ENCODE data around the gene MYZAP. TPM values are rescaled to one million over a fixed set of nuclear protein-coding genes. Genes with fewer than 3 reads are reported as not detected.

MYZAP gene
- total and polyA plus RNA-seq, 3 experiments from 2014 or later: not detected

GRCh38 chr15:57625703-57626448, 34.2 kb downstream of the MYZAP start:
- Histone ChIP-seq H3K4me1 (ENCODE audit: insufficient read depth, low read length) (no peaks in the 10 kb centered on the region), H3K27me3 (ENCODE audit: insufficient read depth, low read length, poor library complexity, severe bottlenecking) (no peaks in the 10 kb centered on the region), H3K36me3 (ENCODE audit: insufficient read depth, low read length) (no peaks in the 10 kb centered on the region), H3K9me3 (ENCODE audit: low read length) (no peaks in the 10 kb centered on the region), H3K4me3 (ENCODE audit: low read length) (no peak overlapping the region), H3K27ac (ENCODE audit: low read depth, low read length) (no peak overlapping the region)
- no peaks in the 10 kb centered on the region for H3K36me3 Mint-ChIP-seq
- no peak overlapping the region for H3K4me3 Mint-ChIP-seq
- CTCF ChIA-PET: no interaction called here
- no peak for DNase-seq
- peaks cover 8 to 22% of the 10 kb centered on the region in 2 donors for H3K27me3 Mint-ChIP-seq
- no peak overlapping the region for H3K27ac Mint-ChIP-seq
- POLR2A ChIA-PET: no interaction called here
- H3K4me1 Mint-ChIP-seq: no peaks in the 10 kb centered on the region
- no peaks in the 10 kb centered on the region for H3K9me3 Mint-ChIP-seq

GRCh38 chr15:57626713-57627440, 35.2 kb downstream of the MYZAP start:
- no peaks in the 10 kb centered on the region for H3K4me1 ChIP-seq (ENCODE audit: insufficient read depth, low read length)
- H3K27me3 Mint-ChIP-seq: peaks cover 6 to 22% of the 10 kb centered on the region in 2 donors
- CTCF ChIA-PET: no interaction called here

GRCh38 chr15:57631386-57632110, 39.8 kb downstream of the MYZAP start:
- ChIA-PET CTCF (no interaction called here), POLR2A (no interaction called here)
- Histone ChIP-seq H3K27ac (ENCODE audit: low read depth, low read length) (no peak overlapping the region), H3K36me3 (ENCODE audit: insufficient read depth, low read length) (no peaks in the 10 kb centered on the region), H3K27me3 (ENCODE audit: insufficient read depth, low read length, poor library complexity, severe bottlenecking) (no peaks in the 10 kb centered on the region), H3K4me1 (ENCODE audit: insufficient read depth, low read length) (no peaks in the 10 kb centered on the region), H3K9me3 (ENCODE audit: low read length) (no peaks in the 10 kb centered on the region), H3K4me3 (ENCODE audit: low read length) (no peak overlapping the region)
- DNase-seq: no peak
- Mint-ChIP-seq H3K4me3 (no peak overlapping the region), H3K27me3 (peaks cover 0 to 3% of the 10 kb centered on the region in 2 donors), H3K4me1 (no peaks in the 10 kb centered on the region), H3K27ac (no peak overlapping the region), H3K36me3 (no peaks in the 10 kb centered on the region), H3K9me3 (no peaks in the 10 kb centered on the region)

More at GRCh38 chr15:57626713-57627440, 35.2 kb downstream of the MYZAP start:
- Histone ChIP-seq H3K4me3 (ENCODE audit: low read length) (no peak overlapping the region), H3K9me3 (ENCODE audit: low read length) (no peaks in the 10 kb centered on the region), H3K36me3 (ENCODE audit: insufficient read depth, low read length) (no peaks in the 10 kb centered on the region), H3K27me3 (ENCODE audit: insufficient read depth, low read length, poor library complexity, severe bottlenecking) (no peaks in the 10 kb centered on the region), H3K27ac (ENCODE audit: low read depth, low read length) (no peak overlapping the region)
- H3K4me1 Mint-ChIP-seq: no peaks in the 10 kb centered on the region
- H3K27ac Mint-ChIP-seq: no peak overlapping the region
- no peaks in the 10 kb centered on the region for H3K36me3 Mint-ChIP-seq
- H3K4me3 Mint-ChIP-seq: no peak overlapping the region
- POLR2A ChIA-PET: no interaction called here
- DNase-seq: no peak
- H3K9me3 Mint-ChIP-seq: no peaks in the 10 kb centered on the region

GRCh38 chr15:57634290-57634689, 42.6 kb downstream of the MYZAP start:
- POLR2A ChIA-PET: no interaction called here
- Mint-ChIP-seq H3K36me3 (no peaks in the 10 kb centered on the region), H3K4me3 (no peak overlapping the region), H3K27ac (no peak overlapping the region), H3K9me3 (no peaks in the 10 kb centered on the region), H3K4me1 (no peaks in the 10 kb centered on the region), H3K27me3 (peaks cover 0 to 4% of the 10 kb centered on the region in 2 donors)
- H3K9me3 ChIP-seq (ENCODE audit: low read length): no peaks in the 10 kb centered on the region
- CTCF ChIA-PET: no interaction called here
- no peaks in the 10 kb centered on the region for H3K36me3 ChIP-seq (ENCODE audit: insufficient read depth, low read length)
- no peak overlapping the region for H3K27ac ChIP-seq (ENCODE audit: low read depth, low read length)
- no peak for DNase-seq
- no peak overlapping the region for H3K4me3 ChIP-seq (ENCODE audit: low read length)
- H3K4me1 ChIP-seq (ENCODE audit: insufficient read depth, low read length): no peaks in the 10 kb centered on the region
- H3K27me3 ChIP-seq (ENCODE audit: insufficient read depth, low read length, poor library complexity, severe bottlenecking): no peaks in the 10 kb centered on the region

GRCh38 chr15:57635300-57635909, 43.7 kb downstream of the MYZAP start:
- H3K9me3 ChIP-seq (ENCODE audit: low read length): no peaks in the 10 kb centered on the region
- H3K4me3 Mint-ChIP-seq: no peak overlapping the region

GRCh38 chr15:57637846-57638245, 46.1 kb downstream of the MYZAP start:
- Histone ChIP-seq H3K27me3 (ENCODE audit: insufficient read depth, low read length, poor library complexity, severe bottlenecking) (no peaks in the 10 kb centered on the region), H3K4me1 (ENCODE audit: insufficient read depth, low read length) (no peaks in the 10 kb centered on the region), H3K4me3 (ENCODE audit: low read length) (no peak overlapping the region), H3K9me3 (ENCODE audit: low read length) (no peaks in the 10 kb centered on the region), H3K27ac (ENCODE audit: low read depth, low read length) (no peak overlapping the region), H3K36me3 (ENCODE audit: insufficient read depth, low read length) (no peaks in the 10 kb centered on the region)
- no peak overlapping the region for H3K27ac Mint-ChIP-seq
- H3K4me3 Mint-ChIP-seq: no peak overlapping the region
- peaks cover 0 to 1% (median 0%) of the 10 kb centered on the region in 3 donors for H3K36me3 Mint-ChIP-seq
- H3K27me3 Mint-ChIP-seq: peaks cover 5 to 7% of the 10 kb centered on the region in 2 donors
- H3K9me3 Mint-ChIP-seq: no peaks in the 10 kb centered on the region
- no peak for DNase-seq
- no peaks in the 10 kb centered on the region for H3K4me1 Mint-ChIP-seq
- CTCF ChIA-PET: no interaction called here
- POLR2A ChIA-PET: no interaction called here

More at GRCh38 chr15:57635300-57635909, 43.7 kb downstream of the MYZAP start:
- DNase-seq: no peak
- Histone ChIP-seq H3K4me1 (ENCODE audit: insufficient read depth, low read length) (no peaks in the 10 kb centered on the region), H3K27ac (ENCODE audit: low read depth, low read length) (no peak overlapping the region), H3K36me3 (ENCODE audit: insufficient read depth, low read length) (no peaks in the 10 kb centered on the region), H3K4me3 (ENCODE audit: low read length) (no peak overlapping the region), H3K27me3 (ENCODE audit: insufficient read depth, low read length, poor library complexity, severe bottlenecking) (no peaks in the 10 kb centered on the region)
- Mint-ChIP-seq H3K27ac (no peak overlapping the region), H3K27me3 (peaks cover 4 to 7% of the 10 kb centered on the region in 2 donors), H3K4me1 (no peaks in the 10 kb centered on the region), H3K36me3 (peaks cover 0 to 1% (median 0%) of the 10 kb centered on the region in 3 donors), H3K9me3 (no peaks in the 10 kb centered on the region)
- CTCF ChIA-PET: no interaction called here
- POLR2A ChIA-PET: no interaction called here

- Histone ChIP-seq H3K27ac (ENCODE audit: low read depth, low read length) (no peak overlapping the region), H3K4me1 (ENCODE audit: insufficient read depth, low read length) (no peaks in the 10 kb centered on the region), H3K27me3 (ENCODE audit: insufficient read depth, low read length, poor library complexity, severe bottlenecking) (no peaks in the 10 kb centered on the region), H3K9me3 (ENCODE audit: low read length) (no peaks in the 10 kb centered on the region), H3K4me3 (ENCODE audit: low read length) (no peak overlapping the region), H3K36me3 (ENCODE audit: insufficient read depth, low read length) (no peaks in the 10 kb centered on the region)
- peaks cover 13 to 15% of the 10 kb centered on the region in 2 donors for H3K27me3 Mint-ChIP-seq
- peaks cover 0 to 1% (median 0%) of the 10 kb centered on the region in 3 donors for H3K36me3 Mint-ChIP-seq
- no peaks in the 10 kb centered on the region for H3K4me1 Mint-ChIP-seq
- no peak overlapping the region for H3K4me3 Mint-ChIP-seq
- no peak for DNase-seq
- ChIA-PET POLR2A (no interaction called here), CTCF (no interaction called here)
- no peaks in the 10 kb centered on the region for H3K9me3 Mint-ChIP-seq
- no peak overlapping the region for H3K27ac Mint-ChIP-seq
Observed at GRCh38 chr15:57639306-57639705, 47.6 kb downstream of the MYZAP start.
